ENCODE measurements around the gene C1QTNF9.
"Not testable (repeated sequence)": the region's sequence is repeated elsewhere in the genome, so short reads cannot be mapped to it uniquely, and the experiment has no call there.

- not testable (repeated sequence) for TF ChIP-seq CTCF, EZH2phosphoT487, EZH2 (IDR thresholded peaks at IDR 0.05)
These were observed 9.5 kb downstream of the C1QTNF9 start for GRCh38 chr13:24318878-24319277.
